ENCODE data around the gene ITLN2. TPM values are rescaled to one million over a fixed set of nuclear protein-coding genes. Genes with fewer than 3 reads are reported as not detected.

The ITLN2 gene
- total RNA-seq, 1 experiment from 2014 or later, result 2.4 TPM

DNA sequence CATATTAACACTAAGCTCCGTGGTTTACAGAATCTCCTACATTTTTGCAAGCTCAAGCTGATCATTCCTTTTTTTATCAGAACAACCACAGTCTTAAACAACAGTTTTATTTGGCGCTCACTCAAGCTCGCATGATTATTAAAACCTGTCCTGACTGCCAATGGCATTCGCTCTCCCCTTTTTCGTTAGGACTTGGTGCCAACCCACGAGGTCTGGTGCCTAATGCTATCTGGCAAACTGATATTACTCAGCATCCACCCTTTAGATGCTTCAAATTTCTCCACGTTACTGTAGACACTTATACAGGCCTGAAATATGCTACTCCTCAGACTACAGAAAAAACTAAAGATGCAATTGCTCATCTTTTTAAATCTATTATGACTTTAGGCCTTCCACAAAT lies 46.6 kb downstream of the ITLN2 start:
- Histone ChIP-seq H3K18ac (ENCODE audit: insufficient read length, low read depth, low read length) (no peak overlapping the region), H3K27me3 (ENCODE audit: insufficient read depth, low read length) (no peaks in the 10 kb centered on the region), H4K5ac (ENCODE audit: insufficient read length, low read depth, low read length) (no peak overlapping the region), H3K9ac (ENCODE audit: extremely low read depth, insufficient read length, low read length) (no peak overlapping the region), H3K14ac (ENCODE audit: insufficient read depth, low read length) (no peak overlapping the region), H3K9me3 (ENCODE audit: control insufficient read depth, low read depth, low read length) (no peaks in the 10 kb centered on the region), H3K79me1 (ENCODE audit: insufficient read depth, low read depth, low read length, poor library complexity, severe bottlenecking) (no peaks in the 10 kb centered on the region), H3T11ph (ENCODE audit: low read length) (no peak overlapping the region), H3K23me2 (ENCODE audit: insufficient read length, low read depth, low read length, poor library complexity, severe bottlenecking) (no peaks in the 10 kb centered on the region), H3K79me2 (ENCODE audit: insufficient read depth, low read length) (no peaks in the 10 kb centered on the region), H4K20me1 (ENCODE audit: control insufficient read depth, insufficient read depth, insufficient read length) (no peaks in the 10 kb centered on the region), H3K4me2 (ENCODE audit: insufficient read depth, insufficient read length, low read length) (no peak overlapping the region), H4K91ac (ENCODE audit: insufficient read length, low read depth, low read length) (no peak overlapping the region), H2BK20ac (ENCODE audit: low read depth, low read length, poor library complexity, severe bottlenecking) (no peak overlapping the region), H2AK5ac (ENCODE audit: insufficient read length, low read length) (no peak overlapping the region), H3K27ac (ENCODE audit: insufficient read length, low read depth, low read length) (no peak overlapping the region), H2BK12ac (ENCODE audit: insufficient read length, low read depth, low read length) (no peak overlapping the region), H3K4ac (ENCODE audit: low read depth, low read length) (no peak overlapping the region), H2AFZ (ENCODE audit: low read length) (no peak overlapping the region), H4K8ac (replicated peaks; ENCODE audit: insufficient read length, low read depth, low read length) (no peak overlapping the region), H3K23ac (ENCODE audit: insufficient read length, low read depth, low read length) (no peak overlapping the region), H3K56ac (ENCODE audit: insufficient read length, low read depth, low read length) (no peak overlapping the region), H2BK120ac (ENCODE audit: low read depth, low read length, poor library complexity, severe bottlenecking) (no peak overlapping the region), H2BK15ac (ENCODE audit: low read depth, low read length) (no peak overlapping the region), H2BK5ac (ENCODE audit: insufficient read length, low read length) (no peak overlapping the region), H3K4me1 (ENCODE audit: insufficient read depth, low read length) (no peaks in the 10 kb centered on the region)
- WGBS (ENCODE audit: extremely low coverage, insufficient read length, low lambda C conversion rate), result no CpG with 5 or more reads among the region's 7 CpGs
- no peak for DNase-seq
- no peak for TF ChIP-seq CTCF (conservative IDR thresholded peaks at IDR 0.05)
- H3K9me3 Mint-ChIP-seq, result no peaks in the 10 kb centered on the region
- peaks cover 11 to 13% of the 10 kb centered on the region in 2 experiments for H3K4me1 Mint-ChIP-seq
- H3K36me3 Mint-ChIP-seq (ENCODE audit: insufficient read depth in 1 of 3, low read depth in 3 of 3), result no peaks in the 10 kb centered on the region
- no peak overlapping the region for H3K27ac Mint-ChIP-seq
- H3K4me3 Mint-ChIP-seq, result no peak overlapping the region
- no peaks in the 10 kb centered on the region; the same call in 1 of the 2 replicates for H3K27me3 Mint-ChIP-seq (ENCODE audit: low read depth)
